BLaER1 treated with 17β-estradiol and CSF1 and Interleukin-3, amounts not matched to agents 10 nM and 100 nM (cell line): ENCODE data around the gene PDE7B.

Source experiments
- H3K27ac ChIP-seq, 11 experiments: shearing (Covaris generic); formaldehyde crosslinking; 2 replicates each; pipeline ENCODE4 v1.8.1; 2022
- H3K27me3 ChIP-seq, 11 experiments: shearing (Covaris generic); formaldehyde crosslinking; 2 replicates each; pipeline ENCODE4 v1.8.1; 2022
- H3K36me3 ChIP-seq, 11 experiments: shearing (Covaris generic); formaldehyde crosslinking; 2 replicates each; pipeline ENCODE4 v1.8.1; 2022
- H3K4me1 ChIP-seq, 10 experiments: shearing (Covaris generic); formaldehyde crosslinking; 2 replicates each; pipeline ENCODE4 v1.8.1; 2022
- H3K4me2 ChIP-seq, 11 experiments: shearing (Covaris generic); formaldehyde crosslinking; 2 replicates each; pipeline ENCODE4 v1.8.1; 2022
- H3K4me3 ChIP-seq, 10 experiments: shearing (Covaris generic); formaldehyde crosslinking; 2 replicates each; pipeline ENCODE4 v1.8.1; 2022
- H3K9ac ChIP-seq, 11 experiments: shearing (Covaris generic); formaldehyde crosslinking; 2 replicates each; pipeline ENCODE4 v1.8.1; 2022
- H3K9me3 ChIP-seq, 11 experiments: shearing (Covaris generic); formaldehyde crosslinking; replicated peaks in 1 of 11; 2 replicates each; pipeline ENCODE4 v1.8.1; 2022
- H4K20me1 ChIP-seq, 11 experiments: shearing (Covaris generic); formaldehyde crosslinking; 2 replicates each; pipeline ENCODE4 v1.8.1; 2022
- Cebpa-rat ChIP-seq, 11 experiments: shearing (Covaris generic); IDR thresholded peaks; 2 replicates each; pipeline ENCODE4 v1.8.1; 2022

The PDE7B gene

DNA sequence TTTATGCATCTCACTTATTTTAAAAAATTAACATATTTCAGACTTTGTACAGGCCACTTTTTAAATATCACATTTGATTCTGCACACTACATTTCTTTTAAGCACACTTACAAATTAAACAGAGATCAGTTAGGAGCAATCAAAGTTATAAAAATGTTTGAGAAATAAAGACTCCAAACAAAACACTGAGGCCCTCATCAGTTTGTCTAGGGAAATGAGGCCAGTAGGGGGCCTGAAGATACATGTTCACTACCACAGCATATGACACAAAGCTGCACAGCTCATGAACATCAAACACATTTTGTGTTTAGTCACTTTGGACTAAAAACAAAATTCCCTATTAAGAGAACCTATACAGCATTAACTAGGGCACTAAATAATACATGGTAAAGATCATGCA, 180.5 kb downstream of the PDE7B start:
- Histone ChIP-seq H3K9me3 (no peaks in the 10 kb centered on the region), H3K9ac (no peak overlapping the region), H3K4me1 (peaks cover 0 to 26% (median 11%) of the 10 kb centered on the region in 10 experiments; a peak in 17 of 20 replicates), H3K36me3 (no peaks in the 10 kb centered on the region), H3K27me3 (no peaks in the 10 kb centered on the region), H3K4me3 (no peak overlapping the region), H3K27ac (no peak overlapping the region), H3K4me2 (no peak overlapping the region), H4K20me1 (no peaks in the 10 kb centered on the region)
- no peak for TF ChIP-seq Cebpa-rat (IDR thresholded peaks at IDR 0.05)

DNA sequence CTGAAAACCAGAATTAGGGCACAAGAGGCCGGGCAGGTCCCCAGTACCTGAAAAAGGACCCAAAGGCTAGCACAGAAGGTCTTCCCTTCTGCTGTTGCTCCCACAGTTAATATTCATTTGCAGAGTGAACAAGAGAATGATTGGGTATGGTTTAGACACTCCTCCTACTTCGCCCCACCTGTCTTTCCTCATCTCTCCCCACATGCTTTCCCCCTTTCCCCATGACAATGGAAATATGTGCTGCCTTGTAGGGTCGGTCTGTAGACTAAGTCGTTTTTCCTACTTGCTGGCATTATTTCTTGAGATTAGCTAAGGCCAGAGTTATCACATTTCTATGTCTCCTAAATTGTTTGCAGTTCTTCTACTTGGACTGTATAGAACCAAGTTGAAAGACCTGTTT, 181.9 kb downstream of the PDE7B start:
- no peak for TF ChIP-seq Cebpa-rat (IDR thresholded peaks at IDR 0.05)
- no peak overlapping the region for H3K27ac ChIP-seq
- H3K36me3 ChIP-seq, result no peaks in the 10 kb centered on the region
- H3K9me3 ChIP-seq, result no peaks in the 10 kb centered on the region
- H3K9ac ChIP-seq, result no peak overlapping the region
- no peaks in the 10 kb centered on the region for H4K20me1 ChIP-seq
- no peaks in the 10 kb centered on the region for H3K27me3 ChIP-seq
- H3K4me1 ChIP-seq, result peaks cover 0 to 40% (median 11%) of the 10 kb centered on the region in 10 experiments; a peak in 17 of 20 replicates
- H3K4me3 ChIP-seq, result no peak overlapping the region
- H3K4me2 ChIP-seq, result no peak overlapping the region

- no peak overlapping the region for H3K27ac ChIP-seq
- TF ChIP-seq Cebpa-rat (IDR thresholded peaks at IDR 0.05), result no peak
- H4K20me1 ChIP-seq, result no peaks in the 10 kb centered on the region
- H3K27me3 ChIP-seq, result no peaks in the 10 kb centered on the region
- H3K9ac ChIP-seq, result no peak overlapping the region
- no peak overlapping the region for H3K4me3 ChIP-seq
- H3K4me1 ChIP-seq, result peaks cover 0 to 49% (median 11%) of the 10 kb centered on the region in 10 experiments; a peak in 17 of 20 replicates
- H3K9me3 ChIP-seq, result no peaks in the 10 kb centered on the region
- no peaks in the 10 kb centered on the region for H3K36me3 ChIP-seq
- no peak overlapping the region for H3K4me2 ChIP-seq
These were observed 182.9 kb downstream of the PDE7B start for GRCh38 chr6:136034422-136034821.

DNA sequence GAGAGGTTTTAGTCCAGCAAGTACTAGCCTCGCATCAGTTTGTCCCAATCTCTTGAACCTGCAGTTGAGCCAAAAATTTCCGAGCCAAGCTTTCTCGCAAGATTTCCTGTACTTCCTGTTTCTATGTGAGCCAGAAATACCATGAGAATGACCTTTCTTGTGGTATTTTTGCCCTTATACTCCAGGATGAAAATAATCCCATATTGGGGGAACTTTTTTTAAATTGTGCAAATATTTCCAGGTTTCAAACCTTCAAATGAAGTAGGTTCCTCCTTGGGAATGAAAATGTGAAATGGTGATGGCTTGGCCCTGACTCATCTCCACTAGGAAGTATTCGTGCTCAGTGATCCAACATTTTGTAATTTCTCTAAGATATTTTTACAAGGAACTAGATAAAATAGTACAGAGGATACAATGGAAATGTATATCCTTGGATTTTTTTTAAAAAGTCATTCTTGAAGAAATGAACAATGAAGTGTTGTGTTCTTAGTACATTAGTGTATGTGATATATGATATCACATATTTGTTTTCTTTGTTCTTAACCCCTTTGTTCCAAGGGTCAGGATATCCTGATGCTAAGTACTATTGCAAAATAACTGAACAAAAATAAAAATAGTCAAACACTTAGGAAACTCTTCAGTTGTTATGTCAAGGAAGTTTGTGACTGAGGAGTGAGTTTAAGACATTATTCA, 184.0 kb downstream of the PDE7B start:
- H3K4me1 ChIP-seq, result peaks cover 0 to 60% (median 11%) of the 10 kb centered on the region in 10 experiments; a peak in 17 of 20 replicates
- no peaks in the 10 kb centered on the region for H4K20me1 ChIP-seq
- peak overlapping the region in 2 of 11 experiments; percentile 10 to 35; a peak in 2 of 22 replicates for H3K27ac ChIP-seq
- H3K4me3 ChIP-seq, result no peak overlapping the region
- H3K9ac ChIP-seq, result no peak overlapping the region
- no peaks in the 10 kb centered on the region for H3K27me3 ChIP-seq
- H3K36me3 ChIP-seq, result no peaks in the 10 kb centered on the region
- no peaks in the 10 kb centered on the region for H3K9me3 ChIP-seq
- H3K4me2 ChIP-seq, result peak overlapping the region in 10 of 11 experiments; percentile 10 to 63 (median 30); a peak in 15 of 22 replicates
- TF ChIP-seq Cebpa-rat (IDR thresholded peaks at IDR 0.05), result no peak

DNA sequence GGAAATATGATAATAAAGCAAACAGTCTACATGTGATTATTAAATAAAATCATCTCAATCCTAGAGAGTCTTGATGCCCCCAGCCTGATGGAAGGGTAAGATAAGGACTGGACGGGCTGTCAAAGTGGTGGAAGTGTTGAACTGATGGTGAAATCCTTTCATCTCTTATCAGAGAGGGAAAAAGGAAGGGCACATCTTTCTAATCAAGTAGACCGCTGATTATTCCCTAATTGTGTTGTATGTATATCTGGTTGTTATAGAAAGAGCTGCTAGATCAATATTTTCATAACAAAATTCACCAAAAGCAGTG, 184.5 kb downstream of the PDE7B start:
- Histone ChIP-seq H3K9ac (no peak overlapping the region), H3K27ac (peak overlapping the region in 2 of 11 experiments; percentile 10 to 35; a peak in 2 of 22 replicates), H3K4me1 (peaks cover 0 to 65% (median 11%) of the 10 kb centered on the region in 10 experiments; a peak in 17 of 20 replicates), H3K4me2 (peak overlapping the region in 7 of 11 experiments; percentile 18 to 63 (median 33); a peak in 11 of 22 replicates), H3K4me3 (no peak overlapping the region), H3K27me3 (no peaks in the 10 kb centered on the region), H3K9me3 (no peaks in the 10 kb centered on the region), H4K20me1 (no peaks in the 10 kb centered on the region), H3K36me3 (no peaks in the 10 kb centered on the region)
- TF ChIP-seq Cebpa-rat (IDR thresholded peaks at IDR 0.05), result no peak

GRCh38 chr6:136036601-136037000, 185.1 kb downstream of the PDE7B start:
- Histone ChIP-seq H3K9me3 (no peaks in the 10 kb centered on the region), H3K36me3 (no peaks in the 10 kb centered on the region), H3K9ac (no peak overlapping the region), H3K4me3 (no peak overlapping the region), H3K27ac (no peak overlapping the region), H3K27me3 (no peaks in the 10 kb centered on the region), H3K4me1 (peaks cover 0 to 71% (median 11%) of the 10 kb centered on the region in 10 experiments; a peak in 17 of 20 replicates), H3K4me2 (peak overlapping the region in 2 of 11 experiments; percentile 33 to 51; a peak in 1 of 22 replicates), H4K20me1 (no peaks in the 10 kb centered on the region)
- TF ChIP-seq Cebpa-rat (IDR thresholded peaks at IDR 0.05), result no peak

DNA sequence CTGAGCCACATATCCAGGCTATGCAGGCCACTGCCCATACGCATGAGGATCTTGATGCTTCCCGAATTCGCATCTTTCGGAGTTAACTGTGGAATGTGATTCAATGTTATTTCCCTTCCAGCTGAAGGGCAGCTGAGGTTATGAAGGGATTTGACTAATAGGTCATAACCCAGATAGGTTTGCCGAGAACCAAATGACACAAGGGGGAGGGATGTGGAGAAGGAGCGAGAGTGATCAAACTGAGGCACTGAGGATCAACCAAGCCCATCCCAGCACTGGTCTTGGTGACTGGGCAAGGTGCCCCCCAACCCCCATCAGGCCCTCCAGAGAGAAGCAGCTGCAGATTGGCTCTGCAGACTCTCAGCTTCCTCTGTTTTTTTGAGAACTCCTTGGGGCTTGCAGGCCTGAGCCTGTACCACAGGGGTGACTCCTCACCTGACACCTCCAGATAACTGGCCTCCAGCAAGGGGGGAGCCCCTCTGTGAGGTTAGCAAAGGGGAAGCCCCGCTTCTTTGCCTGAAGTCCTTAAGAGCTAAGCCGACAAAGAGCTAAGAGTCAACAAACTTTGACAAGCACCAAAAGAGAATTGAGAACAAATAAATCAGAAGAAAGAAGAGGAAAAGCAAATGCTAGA, 185.9 kb downstream of the PDE7B start:
- Histone ChIP-seq H3K36me3 (no peaks in the 10 kb centered on the region), H3K4me2 (peak overlapping the region in 4 of 11 experiments; percentile 8 to 32 (median 12); a peak in 3 of 22 replicates), H3K27me3 (no peaks in the 10 kb centered on the region), H3K27ac (no peak overlapping the region), H3K4me1 (peaks cover 0 to 71% (median 11%) of the 10 kb centered on the region in 10 experiments; a peak in 17 of 20 replicates), H3K9ac (no peak overlapping the region; a peak in 1 of 22 replicates), H3K9me3 (no peaks in the 10 kb centered on the region), H4K20me1 (no peaks in the 10 kb centered on the region), H3K4me3 (no peak overlapping the region)
- no peak for TF ChIP-seq Cebpa-rat (IDR thresholded peaks at IDR 0.05)

DNA sequence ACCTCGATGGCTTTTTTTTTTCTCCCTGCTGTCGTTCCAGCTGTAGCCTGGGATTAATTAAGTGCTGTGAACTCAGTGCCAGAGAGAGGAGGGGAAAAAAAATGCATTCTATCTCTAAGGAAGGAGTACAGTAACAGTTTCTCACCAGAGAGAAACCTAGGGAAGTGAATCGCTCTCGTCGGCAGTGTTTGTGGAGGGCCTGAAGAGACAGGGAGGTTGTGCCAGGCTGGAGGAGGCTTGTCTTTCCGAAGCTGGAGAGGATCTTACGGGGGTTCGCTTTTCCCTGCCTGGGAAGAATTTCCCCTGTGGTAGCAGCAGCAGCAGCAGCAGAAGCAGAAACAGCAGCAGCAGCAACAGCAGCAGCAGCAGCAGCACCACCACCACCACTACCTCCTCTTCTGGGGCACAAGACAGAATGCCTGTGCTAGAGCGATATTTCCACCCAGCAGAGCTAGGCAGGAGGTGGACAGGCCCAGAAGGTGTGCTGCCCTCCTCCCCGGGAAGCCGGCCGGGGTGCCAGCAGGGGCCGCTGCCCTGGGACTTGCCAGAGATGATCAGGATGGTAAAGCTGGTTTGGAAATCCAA, 186.5 kb downstream of the PDE7B start:
- no peak for TF ChIP-seq Cebpa-rat (IDR thresholded peaks at IDR 0.05)
- no peak overlapping the region for H3K27ac ChIP-seq
- H3K9me3 ChIP-seq, result no peaks in the 10 kb centered on the region
- peak overlapping the region in 3 of 11 experiments; percentile 8 to 32 (median 13); a peak in 4 of 22 replicates for H3K4me2 ChIP-seq
- H3K27me3 ChIP-seq, result no peaks in the 10 kb centered on the region
- H4K20me1 ChIP-seq, result no peaks in the 10 kb centered on the region
- H3K4me1 ChIP-seq, result peaks cover 0 to 71% (median 11%) of the 10 kb centered on the region in 10 experiments; a peak in 17 of 20 replicates
- H3K36me3 ChIP-seq, result no peaks in the 10 kb centered on the region
- H3K9ac ChIP-seq, result no peak overlapping the region; a peak in 1 of 22 replicates
- no peak overlapping the region for H3K4me3 ChIP-seq

DNA sequence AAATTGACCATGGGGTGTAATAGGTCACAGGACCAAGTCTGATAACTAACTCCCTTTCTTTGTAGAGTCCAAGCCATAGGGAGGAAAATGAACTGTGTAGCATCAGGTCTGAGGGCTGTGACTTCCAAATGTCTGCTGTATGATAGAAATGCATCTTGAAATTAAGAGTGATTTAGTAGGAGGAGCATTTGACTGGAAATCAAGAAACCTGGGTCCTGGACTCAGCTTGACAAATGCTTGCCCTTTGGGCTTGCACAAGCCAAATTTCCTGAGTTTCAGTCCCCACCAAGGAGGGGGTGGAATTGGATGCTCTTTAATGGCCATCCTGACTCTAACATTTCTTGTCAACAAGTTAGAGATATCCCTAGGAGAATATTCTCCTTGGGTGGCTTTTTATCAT, 187.0 kb downstream of the PDE7B start:
- H3K4me2 ChIP-seq, result peak overlapping the region in 2 of 11 experiments; percentile 8 to 32; a peak in 2 of 22 replicates
- no peaks in the 10 kb centered on the region for H4K20me1 ChIP-seq
- H3K9me3 ChIP-seq, result no peaks in the 10 kb centered on the region
- TF ChIP-seq Cebpa-rat (IDR thresholded peaks at IDR 0.05), result no peak
- H3K27me3 ChIP-seq, result no peaks in the 10 kb centered on the region
- H3K9ac ChIP-seq, result no peak overlapping the region
- H3K27ac ChIP-seq, result no peak overlapping the region
- peaks cover 0 to 71% (median 11%) of the 10 kb centered on the region in 10 experiments; a peak in 17 of 20 replicates for H3K4me1 ChIP-seq
- no peak overlapping the region for H3K4me3 ChIP-seq
- H3K36me3 ChIP-seq, result no peaks in the 10 kb centered on the region
